ENCODE measurements around the gene ECE2.
A peak's percentile ranks its signal among the peaks of the same experiment; 100 is the strongest.

ECE2 gene

GRCh38 chr3:184240384-184241140 is 35.3 kb upstream of the ECE2 start:
- DNase-seq (ENCODE audit: low read depth) = no peak

- DNase-seq (ENCODE audit: low read depth) = no peak
Observed at GRCh38 chr3:184241141-184241446, 34.7 kb upstream of the ECE2 start.

GRCh38 chr3:184241447-184242296 is 34.1 kb upstream of the ECE2 start:
- DNase-seq (ENCODE audit: low read depth) = no peak

GRCh38 chr3:184242297-184242685 is 33.5 kb upstream of the ECE2 start:
- no peak for DNase-seq (ENCODE audit: low read depth)

- DNase-seq (ENCODE audit: low read depth) = peak; percentile 82
Observed at GRCh38 chr3:184248454-184249411, 27.1 kb upstream of the ECE2 start, which contains the start of gene ALG3. Gene ALG3 (minus strand): TSS chr3:184248962. CDS start chr3:184248940, 22 bp downstream.

GRCh38 chr3:184249412-184250166 is 26.2 kb upstream of the ECE2 start, which contains the start of gene EEF1AKMT4:
Gene EEF1AKMT4 (plus strand): TSS chr3:184249672. CDS start chr3:184249695, 23 bp downstream.
- DNase-seq (ENCODE audit: low read depth) = peak; percentile 74

- DNase-seq (ENCODE audit: low read depth) = peak; percentile 63
Observed at GRCh38 chr3:184250167-184250828, 25.5 kb upstream of the ECE2 start.

GRCh38 chr3:184255291-184256039 is 20.4 kb upstream of the ECE2 start:
- DNase-seq (ENCODE audit: low read depth) = no peak

GRCh38 chr3:184257083-184257915 is 18.5 kb upstream of the ECE2 start:
- no peak for DNase-seq (ENCODE audit: low read depth)

GRCh38 chr3:184258926-184259325 is 16.9 kb upstream of the ECE2 start:
- DNase-seq (ENCODE audit: low read depth) = no peak

- no peak for DNase-seq (ENCODE audit: low read depth)
Observed at GRCh38 chr3:184259396-184259877, 16.4 kb upstream of the ECE2 start.

GRCh38 chr3:184259878-184260723 is 15.7 kb upstream of the ECE2 start:
- DNase-seq (ENCODE audit: low read depth) = no peak

- DNase-seq (ENCODE audit: low read depth) = no peak
Observed at GRCh38 chr3:184260724-184261269, 15.0 kb upstream of the ECE2 start.

GRCh38 chr3:184261270-184261853 is 14.5 kb upstream of the ECE2 start, which contains the start of gene CAMK2N2:
Gene CAMK2N2 (minus strand): TSS chr3:184261553. CDS start chr3:184261285, 268 bp downstream.
- DNase-seq (ENCODE audit: low read depth) = no peak

- no peak for DNase-seq (ENCODE audit: low read depth)
Observed at GRCh38 chr3:184261854-184262763, 13.7 kb upstream of the ECE2 start.

- DNase-seq (ENCODE audit: low read depth) = no peak
Observed at GRCh38 chr3:184262764-184263179, 13.1 kb upstream of the ECE2 start.

Measured in stimulated activated CD8-positive, alpha-beta memory T cell treated with anti-CD3 and anti-CD28 coated beads, Interleukin-15, amount 100 ng/mL, for 24 hours (primary cell).